ENCODE data around the gene CCDC180. TPM values are rescaled to one million over a fixed set of nuclear protein-coding genes. Genes with fewer than 3 reads are reported as not detected.

The CCDC180 gene
- total and polyA plus RNA-seq, 10 of the 15 experiments (the other 5 are each of a cell fraction or from before 2014, with no cell fraction given), result 0.31 to 1.1 (median 0.57) TPM

- POLR2A ChIA-PET, result no interaction called here
These were observed 11.9 kb downstream of the CCDC180 start for GRCh38 chr9:97319395-97319794.

More at GRCh38 chr9:97319395-97319794, 11.9 kb downstream of the CCDC180 start:
- no peak for TF ChIP-seq MLLT1 (IDR thresholded peaks at IDR 0.05)
- no peak for TF ChIP-seq BCL11A (IDR thresholded peaks at IDR 0.05; ENCODE audit: low read depth, low read length)
- TF ChIP-seq SIX5 (IDR thresholded peaks at IDR 0.05; ENCODE audit: low read depth, low read length, severe bottlenecking), result no peak
- TF ChIP-seq MEF2B (IDR thresholded peaks at IDR 0.05; ENCODE audit: partially characterized antibody, poor library complexity, severe bottlenecking), result no peak
- no peak for TF ChIP-seq BCL3 (IDR thresholded peaks at IDR 0.05; ENCODE audit: borderline replicate concordance, insufficient read depth, low read depth, low read length, poor library complexity, severe bottlenecking)
- TF ChIP-seq POLR2AphosphoS2 (IDR thresholded peaks at IDR 0.05; ENCODE audit: low read depth, low read length), result no peak
- no peak for TF ChIP-seq LARP7 (IDR thresholded peaks at IDR 0.05)
- TF ChIP-seq RUNX3 (IDR thresholded peaks at IDR 0.05; ENCODE audit: low read length), result no peak
- no peak for TF ChIP-seq MYC (IDR thresholded peaks at IDR 0.05; ENCODE audit: insufficient read depth, insufficient read length, insufficient replicate concordance, low read length, severe bottlenecking)
- no peak for TF ChIP-seq ATF7 (IDR thresholded peaks at IDR 0.05; ENCODE audit: low read depth)
- TF ChIP-seq SP1 (IDR thresholded peaks at IDR 0.05; ENCODE audit: low read depth, low read length), result no peak
- no peak for TF ChIP-seq IRF5 (IDR thresholded peaks at IDR 0.05; ENCODE audit: borderline replicate concordance)
- 0% methylated on average over 2 of the region's 2 CpGs for WGBS (ENCODE audit: insufficient coverage, insufficient replicate concordance, low lambda C conversion rate, missing lambda C conversion rate)
- SMC1A ChIA-PET (ENCODE audit: uncharacterized antibody, unreplicated experiment), result interaction anchor here (0.8 to 1.2 kb wide), 2 partner anchors 9 to 13 kb away, joined by 3 read pairs; no protein-coding TSS in a partner anchor
- H3K4me1 ChIP-seq (ENCODE audit: control insufficient read depth, insufficient read depth, low read length), result no peaks in the 10 kb centered on the region
- no peak overlapping the region for H2AFZ ChIP-seq (ENCODE audit: control insufficient read depth, low read depth, low read length)
- intact Hi-C loops (cut with micrococcal nuclease; ENCODE audit: unreplicated experiment) (no loop called here), in situ Hi-C loops (cut with MboI) (no loop called here)
- FAIRE-seq (no peak), ATAC-seq (no peak), DNase-seq (ENCODE audit: low read depth, low spot score) (no peak)
- H3K9me3 ChIP-seq (replicated peaks; ENCODE audit: control insufficient read depth, insufficient read depth, low read length), result no peaks in the 10 kb centered on the region; the same call in 2 of the 3 replicates
- no peaks in the 10 kb centered on the region; a peak in 2 of 4 replicates for H3K27me3 ChIP-seq (replicated peaks in 1 of 2; ENCODE audit: control insufficient read depth in 2 of 2, insufficient read depth in 2 of 2, low read length in 1 of 2)
- CTCF ChIA-PET, result interaction anchor here (0.6 kb wide), 1 partner anchor 34 kb away, joined by 3 read pairs; no protein-coding TSS in a partner anchor
- H3K36me3 ChIP-seq (ENCODE audit: control insufficient read depth in 2 of 2, insufficient read depth in 2 of 2, low read length in 1 of 2), result no peaks in the 10 kb centered on the region
- no peak overlapping the region for H3K4me3 ChIP-seq
- H4K20me1 ChIP-seq (ENCODE audit: control insufficient read depth, insufficient read depth), result no peaks in the 10 kb centered on the region
- H3K4me2 ChIP-seq (ENCODE audit: control insufficient read depth, insufficient read depth), result no peak overlapping the region
- no peak overlapping the region for H3K27ac ChIP-seq (ENCODE audit: control insufficient read depth, insufficient read depth)
- RAD21 ChIA-PET (ENCODE audit: unreplicated experiment), result no interaction called here
- no peak overlapping the region for H3K9ac ChIP-seq (ENCODE audit: control insufficient read depth, insufficient read depth, low read length)
- no peaks in the 10 kb centered on the region for H3K79me2 ChIP-seq (ENCODE audit: control insufficient read depth, insufficient read depth, low read length)
- no TSS peak for BruUV-seq (replicated peaks)
